NCI-H2171 treated with DMSO at 0.1 percent for 48 hours (cell line): ENCODE measurements around the gene SFI1.
A peak's percentile ranks its signal among the peaks of the same experiment; 100 is the strongest.
"Not testable (repeated sequence)": the region's sequence is repeated elsewhere in the genome, so short reads cannot be mapped to it uniquely, and the experiment has no call there.

Source experiments
- DNase-seq: peaks from one replicate; lab custom pipeline; 2025; lab: John Stamatoyannopoulos, UW

SFI1 gene

GRCh38 chr22:31635638-31636306 lies 139.4 kb downstream of the SFI1 start:
- DNase-seq = no peak

GRCh38 chr22:31637447-31637890 lies 141.1 kb downstream of the SFI1 start:
- no peak for DNase-seq

- no peak for DNase-seq
These were observed 141.7 kb downstream of the SFI1 start for GRCh38 chr22:31637891-31638618.

- no peak for DNase-seq
These were observed 143.2 kb downstream of the SFI1 start for GRCh38 chr22:31639436-31640039.

GRCh38 chr22:31646186-31647019 lies 150.1 kb downstream of the SFI1 start:
- no peak for DNase-seq

- DNase-seq = no peak
These were observed 150.7 kb downstream of the SFI1 start for GRCh38 chr22:31647066-31647465.

- no peak for DNase-seq
These were observed 151.4 kb downstream of the SFI1 start for GRCh38 chr22:31647523-31648320.

GRCh38 chr22:31650391-31650790 lies 154.1 kb downstream of the SFI1 start:
- DNase-seq = no peak

- no peak for DNase-seq
These were observed 155.3 kb downstream of the SFI1 start for GRCh38 chr22:31651664-31652063.

GRCh38 chr22:31652088-31652487 lies 155.8 kb downstream of the SFI1 start:
- DNase-seq = no peak

GRCh38 chr22:31652911-31653684 lies 156.8 kb downstream of the SFI1 start:
- no peak for DNase-seq

GRCh38 chr22:31653944-31654343 lies 157.6 kb downstream of the SFI1 start:
- DNase-seq = no peak

GRCh38 chr22:31654408-31654807 lies 158.1 kb downstream of the SFI1 start:
- no peak for DNase-seq

- DNase-seq = no peak
These were observed 162.9 kb downstream of the SFI1 start for GRCh38 chr22:31659246-31659645.

GRCh38 chr22:31660860-31661341 lies 164.6 kb downstream of the SFI1 start:
- DNase-seq = not testable (repeated sequence)

- DNase-seq = peak; percentile 97
These were observed 165.7 kb downstream of the SFI1 start, which contains the start of gene PISD for GRCh38 chr22:31661851-31662667. Gene PISD, minus strand, starts transcription at chr22:31662215. Its CDS starts 7 bp downstream, at chr22:31662208.

- no peak for DNase-seq
These were observed 166.3 kb downstream of the SFI1 start for GRCh38 chr22:31662668-31663037.
